HG03469 (cell line): Measurements from ENCODE around the gene THAP7.

Source experiments
- ATAC-seq: cut with Tn5 transposase; IDR thresholded peaks from one replicate; pipeline ENCODE4 v1.9.1; 2021; ENCODE audit warnings: mild to moderate bottlenecking, moderate library complexity, moderate number of reproducible peaks; ENCODE audit not compliant: unreplicated experiment

The THAP7 gene

GRCh38 chr22:21031545-21032036, 29.7 kb upstream of the THAP7 start:
- no peak for ATAC-seq

- ATAC-seq = no peak
Measured at GRCh38 chr22:21030621-21031544, 29.0 kb upstream of the THAP7 start.

- ATAC-seq = no peak
Measured at GRCh38 chr22:21030032-21030431, 28.1 kb upstream of the THAP7 start.

- ATAC-seq = no peak
Measured at GRCh38 chr22:21029486-21030025, 27.6 kb upstream of the THAP7 start.

GRCh38 chr22:21028277-21029251, 26.6 kb upstream of the THAP7 start:
- no peak for ATAC-seq

- no peak for ATAC-seq
Measured at GRCh38 chr22:21026783-21027692, 25.1 kb upstream of the THAP7 start.

GRCh38 chr22:21025763-21026755, 24.1 kb upstream of the THAP7 start:
- ATAC-seq = no peak

GRCh38 chr22:21025266-21025665, 23.3 kb upstream of the THAP7 start:
- no peak for ATAC-seq

GRCh38 chr22:21022955-21023614, 21.2 kb upstream of the THAP7 start:
- ATAC-seq = no peak

- ATAC-seq = no peak
Measured at GRCh38 chr22:21022507-21022906, 20.6 kb upstream of the THAP7 start.

GRCh38 chr22:21020802-21021429, 19.0 kb upstream of the THAP7 start:
- no peak for ATAC-seq

GRCh38 chr22:21018314-21018713, 16.4 kb upstream of the THAP7 start:
- no peak for ATAC-seq

- no peak for ATAC-seq
Measured at GRCh38 chr22:21016644-21017420, 14.9 kb upstream of the THAP7 start.

- no peak for ATAC-seq
Measured at GRCh38 chr22:21015466-21016006, 13.6 kb upstream of the THAP7 start.

- no peak for ATAC-seq
Measured at GRCh38 chr22:21014726-21015465, 13.0 kb upstream of the THAP7 start, which contains the start of gene P2RX6. Gene P2RX6, plus strand, starts transcription at chr22:21015165. Its CDS starts 10 bp downstream, at chr22:21015175.

- peak; percentile 90 for ATAC-seq
Measured at GRCh38 chr22:21014202-21014725, 12.3 kb upstream of the THAP7 start.
